ENCODE data around the gene RBL2. TPM values are rescaled to one million over a fixed set of nuclear protein-coding genes. Genes with fewer than 3 reads are reported as not detected.

Gene RBL2
- total and polyA plus RNA-seq, 2 donors (not counting 3 experiments of a cell fraction or from before 2014, with no cell fraction given): 22.5 to 30.7 TPM

DNA sequence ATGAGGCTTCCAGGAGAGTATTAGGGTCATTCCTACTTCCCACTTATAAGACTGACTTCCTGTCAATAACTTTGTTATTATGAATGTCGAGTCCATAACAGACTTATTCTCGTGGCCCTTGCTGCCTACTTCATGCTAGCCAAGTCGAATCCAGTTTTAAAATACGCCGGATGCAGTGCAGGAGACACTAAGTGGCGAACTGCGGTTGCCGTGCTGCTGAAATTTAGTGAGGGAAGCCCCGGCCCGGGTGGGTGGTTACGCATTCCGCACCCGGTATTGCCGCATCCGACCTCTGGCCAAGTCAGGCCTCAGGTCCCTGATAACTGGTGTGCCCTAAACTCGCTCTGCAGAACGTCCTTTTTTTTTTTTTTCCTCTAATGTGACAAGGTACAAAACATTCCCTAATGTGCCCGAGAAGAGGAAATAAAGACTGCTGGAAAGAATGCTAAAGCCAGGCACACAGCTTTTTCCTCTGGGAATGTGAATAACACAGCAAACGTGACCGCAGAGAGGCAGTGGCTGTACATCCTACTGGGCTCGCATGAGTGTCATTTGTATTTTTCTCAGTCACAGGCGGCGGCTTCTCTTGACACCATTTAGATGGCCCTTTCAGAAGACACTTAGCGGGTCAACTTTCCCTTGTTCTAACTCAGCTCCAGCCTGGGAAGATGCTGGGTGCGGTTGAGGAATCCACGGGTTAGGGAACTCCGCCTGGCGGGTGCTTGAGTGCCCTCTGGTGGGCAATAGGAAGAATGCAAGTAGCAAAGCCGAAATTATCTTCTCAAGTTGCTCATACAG is 75.8 kb downstream of the RBL2 start:
- H3K4me3 ChIP-seq (replicated peaks in 1 of 3; ENCODE audit: insufficient read depth in 1 of 3, low read depth in 1 of 3, low read length in 3 of 3): peak overlapping the region in 1 of 3 experiments; percentile 16
- peak; percentile 89 for FAIRE-seq
- DNase-seq (ENCODE audit: low read depth, low spot score): peak; percentile 85

More for the DNA sequence above, 75.8 kb downstream of the RBL2 start:
- Histone ChIP-seq H3K4me1 (ENCODE audit: control insufficient read depth, extremely low read depth, insufficient read depth, low read length) (peaks cover 17% of the 10 kb centered on the region), H3K79me2 (ENCODE audit: control insufficient read depth, insufficient read depth, low read length) (no peaks in the 10 kb centered on the region), H3K36me3 (ENCODE audit: control insufficient read depth in 2 of 2, extremely low read depth in 1 of 2, insufficient read depth in 2 of 2, low read length in 2 of 2) (no peaks in the 10 kb centered on the region), H3K9me1 (replicated peaks; ENCODE audit: control insufficient read depth, extremely low read depth, insufficient read depth, low read length) (no peaks in the 10 kb centered on the region), H3K27ac (ENCODE audit: insufficient read depth, low read depth, low read length) (peak overlapping the region; percentile 87), H2AFZ (ENCODE audit: low read depth, low read length) (peak overlapping the region; percentile 73), H3K9me3 (replicated peaks; ENCODE audit: control insufficient read depth, insufficient read depth, low read length) (no peaks in the 10 kb centered on the region), H3K9ac (replicated peaks; ENCODE audit: extremely low read depth, insufficient read depth, low read length) (peak overlapping the region; percentile 78), H3K27me3 (ENCODE audit: control insufficient read depth in 2 of 2, insufficient read depth in 2 of 2, low read length in 2 of 2) (no peaks in the 10 kb centered on the region), H3K4me2 (ENCODE audit: insufficient read depth, low read length) (peak overlapping the region; percentile 41), H4K20me1 (replicated peaks; ENCODE audit: control insufficient read depth, extremely low read depth, insufficient read depth, low read length) (no peaks in the 10 kb centered on the region)
- TF ChIP-seq GATA2 (IDR thresholded peaks at IDR 0.05; ENCODE audit: insufficient read depth, insufficient read length, low read depth, low read length) (no peak), JUN (IDR thresholded peaks at IDR 0.05; ENCODE audit: borderline replicate concordance, insufficient read depth, insufficient read length, low read depth) (no peak)
- TF ChIP-seq, protein P1, sequence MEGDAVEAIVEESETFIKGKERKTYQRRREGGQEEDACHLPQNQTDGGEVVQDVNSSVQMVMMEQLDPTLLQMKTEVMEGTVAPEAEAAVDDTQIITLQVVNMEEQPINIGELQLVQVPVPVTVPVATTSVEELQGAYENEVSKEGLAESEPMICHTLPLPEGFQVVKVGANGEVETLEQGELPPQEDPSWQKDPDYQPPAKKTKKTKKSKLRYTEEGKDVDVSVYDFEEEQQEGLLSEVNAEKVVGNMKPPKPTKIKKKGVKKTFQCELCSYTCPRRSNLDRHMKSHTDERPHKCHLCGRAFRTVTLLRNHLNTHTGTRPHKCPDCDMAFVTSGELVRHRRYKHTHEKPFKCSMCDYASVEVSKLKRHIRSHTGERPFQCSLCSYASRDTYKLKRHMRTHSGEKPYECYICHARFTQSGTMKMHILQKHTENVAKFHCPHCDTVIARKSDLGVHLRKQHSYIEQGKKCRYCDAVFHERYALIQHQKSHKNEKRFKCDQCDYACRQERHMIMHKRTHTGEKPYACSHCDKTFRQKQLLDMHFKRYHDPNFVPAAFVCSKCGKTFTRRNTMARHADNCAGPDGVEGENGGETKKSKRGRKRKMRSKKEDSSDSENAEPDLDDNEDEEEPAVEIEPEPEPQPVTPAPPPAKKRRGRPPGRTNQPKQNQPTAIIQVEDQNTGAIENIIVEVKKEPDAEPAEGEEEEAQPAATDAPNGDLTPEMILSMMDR (IDR thresholded peaks at IDR 0.05; ENCODE audit: extremely low read depth in 1 of 2, insufficient read depth in 1 of 2, low read depth in 1 of 2, low read length in 2 of 2): peak; percentile 87 to 89
- dilution Hi-C loops (cut with MboI; ENCODE audit: extremely low pct_ligation_motif_present, low sequenced_read_pairs) (no loop called here), intact Hi-C loops (cut with micrococcal nuclease) (loop anchor here (1.0 to 10.0 kb wide), 6 partner anchors 8 to 455 kb away; partner anchors contain the start of genes CHD9 and CHD9NB)
- ChIA-PET POLR2A (no interaction called here), CTCF (interaction anchor here (0.6 to 2.1 kb wide), 31 partner anchors 8 to 1469 kb away, joined by 3 to 18 read pairs (median 5); partner anchors contain the start of gene CHD9NB)
- BruUV-seq (replicated peaks): TSS peak; percentile 49

All from endothelial cell of umbilical vein (primary cell).